Measurements from ENCODE around the gene PLTP. TPM values are rescaled to one million over a fixed set of nuclear protein-coding genes. Genes with fewer than 3 reads are reported as not detected.
"Not testable (repeated sequence)": the region's sequence is repeated elsewhere in the genome, so short reads cannot be mapped to it uniquely, and the experiment has no call there.

PLTP gene
- total RNA-seq, 1 experiment from 2014 or later, result 2.2 TPM

DNA sequence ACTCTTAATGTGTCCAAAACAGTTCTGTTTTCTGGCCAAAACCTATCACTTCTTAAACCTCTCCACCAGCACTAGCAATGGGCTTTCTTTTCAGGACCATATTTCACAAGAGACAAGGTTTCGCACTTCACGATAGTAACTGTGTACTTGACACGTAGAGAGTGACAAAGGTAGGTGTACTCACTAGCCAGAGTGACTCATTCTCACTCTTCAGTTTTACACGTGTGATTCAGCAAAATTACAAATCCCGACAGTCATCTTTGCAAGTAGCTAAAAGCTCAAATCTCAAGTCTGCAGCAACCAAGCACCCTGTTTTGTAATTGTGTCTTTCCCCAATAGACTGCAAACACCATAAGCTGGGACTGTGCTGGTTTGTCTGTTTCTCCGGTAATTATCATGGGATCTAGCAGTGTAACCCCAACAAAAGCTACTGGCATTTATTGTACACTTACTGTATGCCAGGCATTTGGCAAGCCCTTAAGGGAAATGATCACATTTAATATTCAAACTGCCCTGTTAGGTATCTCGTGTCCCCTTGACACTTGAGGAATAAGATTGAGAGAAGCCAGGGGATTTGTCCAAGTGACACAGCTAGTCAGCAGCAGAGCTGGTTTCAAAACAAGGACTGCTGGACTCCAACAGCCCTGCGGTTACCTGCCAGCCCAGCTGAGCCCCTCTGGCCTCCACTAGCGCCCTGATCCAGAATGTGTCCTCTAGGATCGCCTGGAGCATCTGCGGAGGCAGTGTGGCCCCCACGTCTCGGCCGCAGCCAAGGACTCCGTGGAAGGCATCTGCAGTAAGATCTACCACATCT, 32.4 kb upstream of the PLTP start:
- peak; percentile 43 for DNase-seq (ENCODE audit: low spot score)

DNA sequence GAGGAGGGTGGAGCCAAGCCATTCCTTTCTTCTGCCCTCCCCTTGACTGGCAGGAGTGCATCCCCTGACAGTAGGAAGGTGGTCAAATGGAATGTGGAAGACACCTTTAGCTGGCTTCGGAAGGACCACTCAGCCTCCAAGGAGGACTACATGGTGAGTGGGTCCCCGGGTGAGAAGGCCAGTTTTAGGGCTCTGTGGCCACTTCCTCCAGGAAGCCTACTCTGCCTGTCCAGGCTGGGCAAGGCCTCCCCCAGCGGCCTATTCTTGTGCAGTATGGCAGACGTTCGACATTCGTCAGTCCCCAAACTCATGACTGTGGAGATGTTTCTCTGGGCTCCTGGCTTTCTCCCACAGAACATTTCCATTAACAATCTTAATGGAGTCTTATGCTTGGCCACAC, 31.7 kb upstream of the PLTP start:
- DNase-seq (ENCODE audit: low spot score), result no peak

DNA sequence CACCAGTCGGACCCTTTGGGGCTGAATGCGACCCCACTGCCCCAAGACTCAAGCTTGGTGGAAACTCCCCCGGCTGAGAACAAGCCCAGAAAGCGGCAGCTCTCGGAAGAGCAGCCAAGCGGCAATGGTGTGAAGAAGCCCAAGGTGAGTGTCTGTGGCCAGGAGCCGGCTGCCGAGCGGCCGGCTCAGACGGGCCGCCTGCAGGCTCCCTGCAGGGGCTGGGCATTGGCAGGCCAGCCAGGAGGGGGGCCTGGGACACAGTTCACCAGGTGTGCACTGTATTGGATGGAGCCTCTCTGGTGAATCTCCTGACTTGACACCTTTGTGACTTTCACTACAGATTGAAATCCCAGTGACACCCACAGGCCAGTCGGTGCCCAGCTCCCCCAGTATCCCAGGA, 28.5 kb upstream of the PLTP start:
- DNase-seq (ENCODE audit: low spot score), result no peak

DNA sequence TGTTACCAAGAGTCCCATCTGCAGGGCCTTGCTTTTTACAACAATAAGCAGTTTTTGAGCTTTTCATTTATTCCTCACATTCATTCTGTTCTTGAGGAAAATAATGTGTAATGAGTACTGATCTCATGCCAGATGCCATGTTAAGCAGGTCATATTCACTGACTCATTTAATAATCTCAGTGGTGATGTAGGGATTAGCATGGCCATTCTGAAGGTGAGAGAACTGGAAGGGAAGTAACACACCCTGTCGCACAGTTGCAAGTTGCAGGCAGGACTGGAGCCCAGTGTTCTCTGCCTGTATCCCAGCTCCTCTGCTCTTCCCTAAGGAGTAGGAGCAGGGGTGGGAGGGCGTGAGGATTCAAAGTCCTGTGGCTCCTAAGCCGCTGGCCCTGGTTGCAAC, 28.1 kb upstream of the PLTP start:
- no peak for DNase-seq (ENCODE audit: low spot score)

DNA sequence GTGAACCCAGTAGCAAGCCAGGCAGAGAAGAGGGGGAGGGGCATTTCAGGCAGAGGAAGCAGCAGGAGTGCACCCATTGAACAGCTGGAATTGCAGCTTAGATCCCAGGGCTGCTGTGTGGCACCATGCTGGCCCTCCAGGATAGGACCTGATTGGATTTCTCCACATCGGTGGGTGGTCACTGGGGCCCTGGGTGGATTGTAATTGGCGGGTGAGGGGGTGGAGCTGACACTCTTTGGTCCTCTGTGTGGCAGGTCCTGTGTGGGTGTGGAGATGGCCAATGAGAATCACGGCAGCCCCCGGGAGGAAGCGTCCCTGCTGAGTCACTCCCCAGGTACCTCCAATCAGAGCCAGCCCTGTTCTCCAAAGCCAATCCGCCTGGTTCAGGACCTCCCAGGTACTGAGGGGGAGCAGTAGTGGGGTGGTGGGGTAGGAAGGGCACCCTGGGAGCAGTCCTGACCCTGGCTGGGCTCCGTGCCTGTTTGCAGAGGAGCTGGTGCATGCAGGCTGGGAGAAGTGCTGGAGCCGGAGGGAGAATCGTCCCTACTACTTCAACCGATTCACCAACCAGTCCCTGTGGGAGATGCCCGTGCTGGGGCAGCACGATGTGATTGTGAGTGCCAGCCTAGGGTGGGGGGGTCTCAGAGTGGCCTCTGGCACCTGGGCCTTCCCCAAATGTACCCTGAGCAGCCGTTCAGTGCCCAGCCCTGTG, 26.9 kb upstream of the PLTP start:
- DNase-seq (ENCODE audit: low spot score), result no peak

DNA sequence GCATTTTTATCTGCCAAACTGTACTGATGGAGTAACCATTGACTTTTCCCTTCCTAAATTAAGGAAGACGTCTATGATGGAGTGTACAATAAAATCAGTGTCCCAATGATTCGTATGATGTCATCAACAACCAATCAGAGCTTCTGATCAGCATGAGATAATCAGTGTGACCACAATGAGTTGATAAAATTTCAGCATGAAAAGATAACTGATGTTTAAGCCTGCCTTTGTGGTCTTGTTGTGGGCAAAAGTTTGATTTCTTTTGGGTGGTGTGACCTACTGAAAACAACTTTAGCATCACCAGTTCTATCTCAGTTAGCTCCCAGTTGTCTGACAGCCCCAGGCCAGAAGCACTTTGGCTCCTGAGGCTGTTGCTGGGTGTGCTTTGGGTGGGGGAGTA, 25.8 kb upstream of the PLTP start:
- DNase-seq (ENCODE audit: low spot score), result no peak

DNA sequence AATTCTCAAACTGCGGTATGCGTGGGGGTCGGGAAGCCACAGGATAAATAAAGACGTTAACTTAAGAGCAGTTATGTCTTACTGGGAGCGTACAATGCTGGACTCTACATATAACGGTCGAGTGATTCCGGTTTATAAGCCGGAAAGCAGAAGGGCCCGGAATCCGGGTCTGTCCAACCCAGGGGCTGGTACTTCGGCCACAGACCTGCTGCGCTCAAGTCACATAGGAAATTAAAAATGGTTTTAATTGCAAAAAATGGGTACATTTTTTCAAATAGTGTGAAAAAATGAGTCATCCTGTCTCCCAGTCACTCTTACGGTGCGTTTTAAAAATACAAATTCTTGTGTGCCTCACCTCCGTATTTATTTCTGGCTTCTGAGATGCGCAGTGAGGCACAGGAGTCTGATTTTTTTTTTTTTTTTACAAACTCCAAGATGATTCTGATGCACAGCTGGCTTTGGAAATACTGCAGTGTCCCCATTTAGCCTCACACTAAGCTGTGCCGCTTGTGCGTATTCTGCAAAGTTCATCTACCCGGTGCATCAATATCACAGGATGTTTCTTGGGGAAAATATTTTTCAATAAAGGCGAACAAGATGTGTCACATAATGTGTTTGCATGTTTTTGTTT, 23.6 kb upstream of the PLTP start:
- no peak for DNase-seq (ENCODE audit: low spot score)

DNA sequence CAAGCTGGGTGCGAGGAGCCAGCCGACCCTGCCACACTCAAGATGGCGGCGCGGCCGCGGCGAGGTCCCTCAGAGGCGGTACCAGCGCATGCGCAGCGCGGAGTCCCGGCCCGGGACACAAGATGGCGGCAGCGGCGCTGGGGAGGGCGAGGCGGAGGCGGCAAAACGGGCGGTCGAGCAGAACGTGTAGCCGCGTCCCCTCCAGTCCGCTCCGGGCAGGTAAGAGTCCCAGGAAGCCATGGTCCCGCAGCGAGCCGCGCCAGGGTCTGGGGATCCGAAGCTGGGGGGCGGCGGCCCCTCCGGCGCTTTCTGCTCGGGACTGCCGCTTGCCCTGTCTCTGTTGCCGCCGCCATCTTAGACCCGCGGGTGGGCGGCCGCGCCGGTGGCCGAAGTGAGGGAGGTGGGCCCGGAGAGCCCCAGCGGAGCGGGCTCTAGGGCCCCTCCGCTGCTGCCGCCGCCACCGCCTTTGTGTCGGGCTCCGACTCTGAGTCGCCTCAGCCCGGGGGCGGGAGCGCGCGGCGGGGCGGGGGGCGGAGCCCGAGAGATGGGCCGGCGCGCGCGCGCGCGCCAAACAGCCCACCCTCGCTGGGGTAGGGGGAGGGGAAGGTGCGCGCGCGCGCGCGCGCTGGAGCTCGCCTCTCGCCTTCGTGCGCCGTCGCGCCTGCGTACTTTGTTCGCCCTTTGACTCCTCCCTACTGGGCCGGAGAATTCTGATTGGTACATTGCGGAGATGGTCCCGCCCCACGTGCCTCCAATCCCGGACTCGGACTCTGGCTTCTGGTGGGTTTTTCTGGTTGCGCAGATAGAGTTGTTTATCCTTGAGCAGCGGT, 22.8 kb upstream of the PLTP start, which contains the start of gene PCIF1:
TSS of gene PCIF1 (plus strand) at position 98 of the 830 bp plus-strand sequence. CDS start 4,317 bp downstream, outside the sequence.
- peak; percentile 97 for DNase-seq (ENCODE audit: low spot score)

DNA sequence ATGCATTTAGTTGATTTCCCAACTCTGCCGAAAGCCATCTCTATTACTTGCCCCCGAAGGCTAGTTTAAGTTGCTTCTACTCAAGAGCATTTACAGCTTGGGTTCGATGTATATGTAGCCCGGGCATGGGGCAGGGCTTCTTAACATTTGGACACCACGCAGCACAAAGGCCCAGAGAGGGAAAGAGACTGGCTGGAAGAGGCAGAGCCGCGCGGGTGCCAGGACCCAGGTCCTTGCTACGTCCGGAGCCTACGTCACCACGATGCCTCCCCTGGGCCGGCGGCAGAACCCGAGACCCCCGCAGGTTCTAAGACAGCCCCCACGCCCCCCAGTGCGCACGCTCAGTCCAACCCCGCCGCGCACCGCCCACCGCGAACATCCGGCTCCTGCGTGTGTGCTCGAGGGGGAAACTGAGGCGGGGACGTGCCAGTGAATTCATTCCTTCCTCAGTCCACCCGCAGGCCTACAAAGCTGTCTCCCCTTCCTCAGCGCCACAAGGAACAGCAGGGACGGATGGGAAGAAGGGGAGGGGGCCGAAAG, 22.2 kb upstream of the PLTP start:
- no peak for DNase-seq (ENCODE audit: low spot score)

DNA sequence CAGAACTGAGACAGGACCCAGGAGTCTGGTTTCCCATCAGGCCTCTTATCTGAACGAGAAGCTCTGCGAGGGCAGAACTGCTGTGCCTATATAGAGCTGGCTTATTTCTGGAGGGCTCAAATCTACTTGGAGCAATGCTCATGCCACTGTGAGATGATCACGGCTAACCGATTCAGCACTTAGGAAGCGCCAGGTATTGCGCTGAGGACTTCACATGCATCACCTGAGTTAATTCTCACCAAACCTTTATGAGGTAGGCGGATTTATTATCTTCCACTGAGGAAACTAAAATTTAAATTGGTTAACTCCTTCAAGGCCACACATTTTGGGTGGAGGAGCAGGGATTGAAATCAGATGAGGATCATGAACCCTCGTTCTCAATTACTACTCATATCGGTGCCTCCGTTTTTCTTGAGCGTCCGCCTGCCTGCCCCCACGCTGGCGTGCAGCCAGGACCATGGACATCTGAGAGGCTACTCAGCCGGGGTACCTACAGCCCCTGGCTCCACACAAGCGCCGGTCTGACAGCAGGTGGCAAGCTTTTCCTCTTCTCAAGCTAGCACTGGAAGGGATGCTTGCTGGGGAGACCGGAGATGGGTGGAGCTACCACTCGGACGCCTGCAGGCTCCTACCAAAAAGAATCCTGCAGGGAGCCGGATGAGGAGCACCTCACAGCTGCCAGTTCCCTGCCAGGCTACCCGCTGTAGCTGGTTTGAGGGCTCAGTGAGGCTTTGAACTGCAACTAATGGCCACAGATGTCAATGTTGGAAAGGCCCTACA, 21.5 kb upstream of the PLTP start:
- peak; percentile 76 for DNase-seq (ENCODE audit: low spot score)

DNA sequence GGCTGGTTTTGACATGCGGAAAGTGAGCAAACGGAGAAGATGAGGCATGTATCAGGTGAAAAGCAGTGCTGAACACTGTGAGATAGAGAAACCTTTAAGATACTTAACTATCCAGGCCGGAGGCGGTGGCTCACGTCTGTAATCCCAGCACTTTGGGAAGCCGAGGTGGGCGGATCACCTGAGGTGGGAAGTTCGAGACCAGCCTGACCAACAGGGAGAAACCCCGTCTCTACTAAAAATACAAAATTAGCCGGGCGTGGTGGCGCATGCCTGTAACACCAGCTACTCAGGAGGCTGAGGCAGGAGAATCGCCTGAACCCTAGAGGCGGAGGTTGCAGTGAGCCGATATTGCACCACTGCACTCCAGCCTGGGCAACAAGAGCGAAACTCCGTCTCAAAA, 19.7 kb upstream of the PLTP start:
- DNase-seq (ENCODE audit: low spot score), result not testable (repeated sequence)

DNA sequence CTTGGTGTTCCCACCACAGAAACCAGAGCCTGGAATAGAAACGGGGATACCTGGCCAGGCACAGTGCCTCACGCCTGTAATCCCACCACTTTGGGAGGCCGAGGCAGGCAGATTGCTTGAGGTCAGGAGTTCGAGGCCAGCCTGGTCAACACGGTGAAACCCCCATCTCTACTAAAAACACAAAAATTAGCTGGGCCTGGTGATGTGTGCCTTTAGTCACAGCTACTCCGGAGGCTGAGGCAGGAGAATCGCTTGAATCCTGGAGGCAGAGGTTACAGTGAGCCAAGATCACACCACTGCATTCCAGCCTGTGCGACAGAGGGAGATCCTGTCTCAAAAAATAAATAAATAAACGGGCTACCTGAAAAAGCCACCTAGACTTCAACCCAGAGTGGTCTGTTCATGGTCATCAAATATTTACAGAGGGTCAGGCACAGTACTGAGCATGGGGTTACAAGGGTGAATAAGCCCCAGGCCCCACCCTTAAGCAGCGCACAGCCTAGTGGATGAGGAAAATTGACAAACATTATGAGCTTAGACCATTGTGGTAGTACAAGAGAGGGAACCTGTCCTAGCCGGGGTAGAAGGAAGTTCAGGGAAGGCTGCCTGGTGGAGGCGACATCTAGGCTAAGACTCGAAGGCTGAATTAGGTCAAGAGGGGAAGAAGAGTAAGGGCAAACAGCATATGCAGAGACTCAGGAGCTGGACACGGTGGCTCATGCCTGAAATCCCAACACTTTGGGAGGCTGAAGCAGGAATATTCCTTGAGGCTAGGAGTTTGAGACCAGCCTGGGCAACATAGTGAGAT, 15.3 kb upstream of the PLTP start:
- DNase-seq (ENCODE audit: low spot score), result no peak

DNA sequence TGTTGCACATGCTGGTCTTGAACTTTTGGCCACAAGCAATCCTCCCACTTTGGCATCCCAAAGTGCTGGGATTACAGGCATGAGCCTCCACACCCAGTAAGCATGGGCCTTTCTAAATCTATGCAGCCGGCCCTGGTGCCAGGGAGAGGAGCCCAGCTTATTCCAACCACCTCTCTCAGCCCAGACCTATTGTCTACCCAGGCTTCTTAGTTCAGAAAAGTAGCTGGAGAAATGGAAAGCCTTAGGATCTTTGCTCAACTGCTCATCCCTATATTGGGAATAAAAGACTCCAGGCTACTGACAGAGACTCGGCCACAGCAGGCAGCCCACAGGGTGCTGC, 14.7 kb upstream of the PLTP start:
- no peak for DNase-seq (ENCODE audit: low spot score)

DNA sequence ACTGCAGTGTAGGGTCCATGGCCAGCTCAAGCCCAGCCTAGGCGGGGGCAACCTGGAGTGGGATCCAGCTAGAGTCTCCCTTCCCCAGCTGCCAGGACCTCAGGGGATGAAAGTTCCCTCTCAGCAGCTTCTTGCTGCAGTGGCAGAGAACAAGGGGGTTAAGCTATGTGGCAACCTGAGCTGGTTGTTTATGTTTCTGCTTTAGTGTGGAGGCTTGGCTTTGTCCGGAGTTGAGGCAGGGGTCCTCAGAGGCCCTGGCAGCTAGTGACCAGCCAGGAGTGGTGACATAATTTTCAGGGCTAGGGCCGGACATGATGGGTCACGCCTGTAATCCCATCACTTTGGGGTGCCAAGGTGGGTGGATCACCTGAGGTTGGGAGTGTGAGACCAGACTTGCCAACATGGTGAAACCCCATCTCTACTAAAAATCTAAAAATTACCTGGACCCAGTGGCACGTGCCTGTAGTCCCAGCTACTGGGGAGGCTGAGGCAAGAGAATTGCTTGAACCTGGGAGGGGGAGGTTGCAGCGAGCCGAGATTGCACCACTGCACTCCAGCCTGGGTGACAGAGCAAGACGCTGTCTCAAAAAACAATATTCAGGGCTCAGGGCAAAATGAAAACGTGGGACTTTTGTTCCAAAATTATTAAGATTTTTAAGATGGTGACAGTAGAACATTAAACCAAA, 14.0 kb upstream of the PLTP start:
- DNase-seq (ENCODE audit: low spot score), result no peak

DNA sequence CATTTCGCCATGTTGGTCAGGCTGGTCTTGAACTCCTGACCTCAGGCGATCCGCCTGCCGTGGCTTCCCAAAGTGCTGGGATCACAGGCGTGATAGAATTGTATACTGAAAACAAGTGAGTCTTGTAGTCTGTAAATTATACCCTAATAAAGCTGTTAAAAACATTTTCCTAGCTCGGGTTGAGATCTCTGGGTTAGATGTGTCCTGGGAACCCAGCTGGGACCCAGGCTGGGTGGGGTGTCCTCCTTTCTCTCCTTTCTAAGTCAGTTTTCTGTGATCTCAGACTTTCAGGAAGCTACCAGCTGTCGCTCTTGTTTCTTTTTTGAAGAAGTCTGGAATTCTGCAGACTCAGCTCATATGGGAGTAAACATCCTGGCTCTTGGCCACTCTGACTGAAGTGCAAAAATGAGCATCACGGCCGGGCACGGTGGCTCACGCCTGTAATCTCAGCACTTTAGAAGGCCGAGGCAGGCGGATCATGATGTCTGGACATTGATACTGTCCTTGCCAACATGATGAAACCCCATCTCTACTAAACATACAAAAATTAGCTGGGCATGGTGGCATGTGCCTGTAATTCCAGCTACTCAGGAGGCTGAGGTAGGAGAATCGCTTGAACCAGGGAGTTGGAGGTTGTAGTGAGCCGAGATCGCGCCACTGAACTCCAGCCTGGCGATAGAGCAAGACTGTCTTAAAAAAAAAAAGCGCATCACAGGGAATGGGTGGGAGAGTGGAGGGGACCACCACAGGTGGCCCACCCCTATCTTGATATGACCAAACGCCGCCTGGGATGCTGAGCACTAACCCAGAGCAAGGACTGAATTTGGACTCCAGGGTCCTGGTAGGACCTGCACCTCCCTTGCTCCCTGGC, 12.7 kb upstream of the PLTP start:
- DNase-seq (ENCODE audit: low spot score), result peak; percentile 60

DNA sequence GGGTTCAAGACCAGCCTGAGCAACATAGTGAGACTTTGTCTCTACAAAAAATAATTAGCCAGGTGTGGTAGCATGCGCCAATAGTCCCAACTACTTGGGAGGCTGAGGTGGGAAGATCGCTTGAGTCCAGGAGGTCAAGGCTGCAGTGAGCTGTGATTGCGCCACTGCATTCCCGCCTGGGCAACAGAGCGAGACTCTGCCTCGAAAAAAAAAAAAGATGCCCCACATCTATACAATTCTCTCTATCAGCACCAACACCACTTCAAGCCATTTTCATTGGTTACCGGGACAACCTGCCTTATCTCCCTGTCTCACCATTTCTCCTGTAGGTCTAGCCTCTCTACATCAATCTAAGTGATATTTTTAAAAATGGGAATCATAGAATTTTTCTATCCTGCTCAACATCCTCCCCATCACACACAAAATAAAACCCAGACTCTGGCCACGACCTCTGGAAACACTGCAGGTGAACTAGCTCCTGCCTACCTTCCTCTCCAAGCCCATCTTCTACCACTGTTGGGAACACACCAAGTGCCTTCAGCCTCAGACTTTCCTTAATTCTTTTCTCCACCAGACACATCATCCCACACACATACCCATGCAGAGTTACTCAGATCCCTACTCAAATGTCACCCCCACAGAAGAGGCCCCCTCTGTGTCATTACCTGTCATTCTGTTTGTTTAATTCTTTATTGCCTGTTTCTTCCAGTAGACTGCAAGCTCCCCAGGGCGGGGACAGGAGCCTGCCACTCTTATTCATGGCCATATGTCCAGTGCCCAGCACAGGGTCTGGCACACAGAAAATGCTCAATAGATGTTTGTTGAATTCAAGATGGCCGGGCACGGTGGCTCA, 9.6 kb upstream of the PLTP start:
- no peak for DNase-seq (ENCODE audit: low spot score)
